Measurements from ENCODE around the gene CNTF.
"Not testable (repeated sequence)": the region's sequence is repeated elsewhere in the genome, so short reads cannot be mapped to it uniquely, and the experiment has no call there.

CNTF gene, protein sequence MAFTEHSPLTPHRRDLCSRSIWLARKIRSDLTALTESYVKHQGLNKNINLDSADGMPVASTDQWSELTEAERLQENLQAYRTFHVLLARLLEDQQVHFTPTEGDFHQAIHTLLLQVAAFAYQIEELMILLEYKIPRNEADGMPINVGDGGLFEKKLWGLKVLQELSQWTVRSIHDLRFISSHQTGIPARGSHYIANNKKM

DNA sequence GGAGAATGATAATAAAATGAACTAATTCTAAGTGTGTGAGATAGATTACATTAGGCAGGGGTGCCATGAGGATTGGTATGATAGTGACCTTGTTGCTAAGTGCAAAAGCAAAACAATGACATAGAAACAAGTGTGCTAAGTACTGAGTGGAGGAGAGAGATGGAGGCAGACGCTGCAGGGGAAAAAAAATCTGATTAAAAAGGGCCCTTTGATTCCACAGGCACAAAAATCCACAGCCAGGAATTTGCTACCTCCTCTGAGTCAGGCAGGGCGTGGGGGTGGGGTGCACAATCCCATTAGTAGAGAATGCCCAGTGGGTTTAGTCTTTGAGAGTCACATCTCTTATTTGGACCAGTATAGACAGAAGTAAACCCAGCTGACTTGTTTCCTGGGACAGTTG, at the start of gene CNTF:
TSS of gene CNTF (plus strand) at position 322 of the 400 bp plus-strand sequence. CDS start 88 bp downstream, outside the sequence.
- no peak for DNase-seq

- not testable (repeated sequence) for DNase-seq
Measured at GRCh38 chr11:58572906-58573305, 49.6 kb upstream of the CNTF start.

- DNase-seq, result peak; percentile 96
Measured at GRCh38 chr11:58573451-58574104, 48.9 kb upstream of the CNTF start.

DNA sequence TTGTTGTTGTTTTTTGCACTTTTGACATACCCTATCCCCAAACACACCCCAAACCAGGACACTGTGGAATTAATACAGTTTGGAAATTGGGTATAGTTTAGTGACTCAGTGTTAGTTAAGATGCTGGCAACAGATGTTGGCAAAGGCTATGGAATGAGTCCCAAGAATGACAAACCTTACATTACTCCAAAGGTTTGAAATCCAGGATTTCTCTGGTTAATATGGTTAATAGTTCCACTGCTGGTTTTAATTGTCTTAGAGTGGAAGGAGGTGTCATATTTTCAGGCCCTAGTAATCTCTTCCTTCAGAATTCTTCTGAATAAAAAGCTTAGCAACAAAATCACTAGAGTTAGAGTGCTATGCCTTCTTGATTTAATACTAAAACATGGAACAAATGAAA, 47.6 kb upstream of the CNTF start:
- no peak for DNase-seq

DNA sequence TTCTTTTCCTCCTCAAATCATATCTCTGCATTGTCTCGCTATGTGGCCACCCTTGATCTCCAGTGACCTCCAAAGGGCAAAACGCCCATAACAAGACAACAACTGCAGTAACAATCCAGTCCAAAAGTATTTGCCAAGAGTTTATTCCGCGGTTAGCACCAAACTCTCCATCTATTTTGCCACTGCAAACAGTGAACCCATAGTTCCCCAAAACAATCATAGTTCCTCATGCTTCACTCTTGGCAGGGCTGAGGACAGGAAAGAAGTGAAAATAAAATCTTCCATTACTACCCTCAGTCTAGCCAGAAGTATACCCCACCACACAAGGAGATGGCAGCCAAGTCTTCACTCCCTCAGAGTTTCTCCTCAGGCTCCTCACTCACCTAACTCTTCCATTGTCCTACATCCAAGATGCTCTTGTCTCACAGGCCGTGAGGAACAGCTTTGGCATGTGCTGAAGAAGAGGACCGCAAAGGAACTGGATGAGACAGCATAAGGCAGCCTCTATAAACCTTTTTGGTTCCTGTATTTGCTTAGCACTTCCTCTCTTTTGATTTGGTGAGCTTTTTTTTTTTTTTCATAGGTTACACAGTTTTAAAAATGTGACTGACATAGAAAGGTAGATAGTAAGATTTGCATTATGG, 47.0 kb upstream of the CNTF start, which contains the start of gene LPXN:
TSS of gene LPXN (minus strand) at position 480 of the 644 bp plus-strand sequence. CDS start at position 396, 84 bp downstream.
- DNase-seq, result peak; percentile 86

DNA sequence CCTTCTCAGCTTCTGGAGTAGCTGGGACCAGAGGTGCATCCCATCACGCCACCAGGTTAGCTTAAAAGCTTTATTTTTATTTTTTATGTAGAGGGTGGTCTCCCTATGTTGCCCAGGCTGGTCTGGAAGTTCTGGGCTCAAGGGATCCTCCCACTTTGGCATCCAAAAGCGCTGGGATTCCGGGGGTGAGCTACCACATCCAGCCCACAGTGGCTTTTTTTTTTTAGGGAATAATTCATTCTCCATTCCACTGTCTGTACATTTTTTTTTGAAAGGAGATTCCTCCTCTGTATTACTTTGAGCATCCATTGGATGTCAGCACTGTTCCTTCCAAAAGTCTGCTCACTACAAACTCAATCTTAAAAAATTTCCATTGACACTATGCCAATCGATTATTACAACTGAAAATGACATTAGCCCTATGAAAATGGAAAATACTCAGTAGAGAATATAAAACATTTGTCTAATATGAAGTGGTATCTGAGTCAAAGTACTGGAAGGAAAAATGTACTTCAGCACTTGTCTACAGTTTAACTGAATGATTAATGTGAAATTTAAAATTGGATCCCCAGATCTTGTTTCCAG, 45.5 kb upstream of the CNTF start:
- peak; percentile 42 for DNase-seq

GRCh38 chr11:58577555-58578135, 44.8 kb upstream of the CNTF start:
- DNase-seq, result peak; percentile 86

DNA sequence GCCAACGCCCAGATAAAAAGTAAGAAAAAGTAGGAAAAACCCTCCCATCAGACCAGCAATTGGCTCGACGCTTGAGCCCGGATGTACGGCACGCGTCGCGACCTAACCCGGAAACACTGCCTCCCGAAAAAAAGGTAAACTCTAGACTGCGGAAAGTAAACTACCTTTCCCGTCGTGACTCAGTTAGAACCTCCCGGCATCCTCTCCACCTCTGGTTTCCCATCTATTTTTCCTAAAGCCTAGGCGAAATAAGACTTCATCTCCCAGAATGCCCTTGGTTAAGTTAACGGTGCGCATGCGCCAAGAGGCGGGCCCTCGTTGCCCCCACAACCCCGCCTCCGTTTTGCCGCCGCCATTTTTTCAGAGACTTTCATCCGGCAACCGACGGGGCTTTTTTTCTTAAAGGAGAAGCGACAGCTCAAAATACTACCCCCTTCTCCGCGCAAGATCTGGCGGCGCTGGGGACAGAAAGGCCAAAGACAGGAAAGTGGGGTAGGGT, 44.3 kb upstream of the CNTF start:
- DNase-seq, result peak; percentile 94

GRCh38 chr11:58578635-58579191, 43.8 kb upstream of the CNTF start, which contains the start of gene ZFP91:
TSS of gene ZFP91 (plus strand) at chr11:58579063. CDS start at chr11:58579282, 219 bp downstream.
- peak; percentile 98 for DNase-seq

GRCh38 chr11:58579192-58580129, 43.0 kb upstream of the CNTF start:
- DNase-seq, result peak; percentile 91

- DNase-seq, result no peak
Measured at GRCh38 chr11:58580311-58580710, 42.2 kb upstream of the CNTF start.

- DNase-seq, result no peak
Measured at GRCh38 chr11:58582437-58582836, 40.0 kb upstream of the CNTF start.

DNA sequence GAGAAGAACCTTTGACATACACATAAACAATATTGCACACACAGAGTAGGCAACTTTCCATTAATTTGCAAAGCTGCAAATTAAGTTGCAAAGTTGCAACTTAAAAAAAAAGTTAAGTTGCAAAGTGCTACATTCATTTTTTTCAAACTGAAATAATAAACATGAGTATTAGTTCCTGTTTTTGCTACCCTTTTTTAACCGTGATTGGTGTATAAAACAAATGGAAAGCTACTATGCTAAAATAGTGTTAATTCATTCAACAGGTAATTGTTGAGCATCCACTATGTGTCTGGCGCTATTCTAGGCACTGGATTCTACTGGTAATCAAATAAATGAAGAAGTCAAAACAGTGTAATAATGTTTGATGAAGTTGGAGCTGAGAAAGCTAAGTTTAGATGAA, 35.5 kb upstream of the CNTF start:
- DNase-seq, result no peak

GRCh38 chr11:58591659-58592058, 30.8 kb upstream of the CNTF start:
- no peak for DNase-seq

DNA sequence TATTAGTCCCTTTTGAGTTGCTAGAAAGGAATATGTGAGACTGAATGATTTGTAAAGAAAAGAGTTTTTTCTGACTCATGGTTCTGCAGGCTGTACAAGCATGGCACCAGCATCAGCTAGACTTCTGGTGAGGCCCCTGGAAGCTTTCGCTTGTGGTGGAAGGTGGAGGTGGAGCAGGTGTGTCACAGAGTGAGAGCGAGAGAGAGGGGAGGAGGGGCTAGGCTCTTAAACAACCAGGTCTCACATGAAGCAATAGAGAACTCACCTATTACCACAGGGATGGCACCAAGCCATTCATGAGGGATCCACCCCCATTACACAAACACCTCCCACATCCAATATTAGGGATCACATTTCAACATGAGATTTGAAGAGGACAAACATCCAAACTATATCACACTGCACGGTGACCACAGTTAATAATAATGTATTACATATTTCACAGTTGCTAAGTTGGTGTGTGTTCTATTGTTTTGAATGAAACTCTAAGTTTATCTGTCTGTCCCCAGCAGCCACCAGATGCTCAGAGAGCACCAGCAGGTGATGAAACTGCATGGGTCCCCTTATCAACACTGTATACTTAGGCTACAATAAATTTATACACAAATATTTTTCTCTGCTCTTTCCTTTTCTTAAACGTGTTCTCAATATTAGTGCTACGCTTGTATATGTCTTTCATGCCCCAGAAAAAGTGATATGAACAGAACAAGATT, 29.5 kb upstream of the CNTF start:
- no peak for DNase-seq

DNA sequence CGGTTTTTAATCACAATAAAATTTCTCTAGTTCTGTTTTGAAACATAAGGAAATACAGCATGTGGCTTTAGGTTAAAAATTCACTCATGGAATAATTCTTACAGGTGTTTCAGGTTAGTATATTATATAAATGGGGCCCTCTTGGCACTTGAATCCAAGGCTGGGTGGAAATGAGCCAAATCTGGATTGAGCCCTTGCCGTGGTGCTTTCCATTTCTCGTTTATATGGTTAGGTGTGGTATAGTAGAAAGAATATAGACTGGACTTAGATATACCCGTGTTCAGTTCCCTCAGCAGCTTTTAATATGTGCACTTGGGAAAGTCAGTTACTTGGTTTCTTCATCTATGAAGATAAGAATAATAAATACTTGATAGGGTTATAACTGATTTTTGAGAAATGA, 27.6 kb upstream of the CNTF start:
- DNase-seq, result no peak

DNA sequence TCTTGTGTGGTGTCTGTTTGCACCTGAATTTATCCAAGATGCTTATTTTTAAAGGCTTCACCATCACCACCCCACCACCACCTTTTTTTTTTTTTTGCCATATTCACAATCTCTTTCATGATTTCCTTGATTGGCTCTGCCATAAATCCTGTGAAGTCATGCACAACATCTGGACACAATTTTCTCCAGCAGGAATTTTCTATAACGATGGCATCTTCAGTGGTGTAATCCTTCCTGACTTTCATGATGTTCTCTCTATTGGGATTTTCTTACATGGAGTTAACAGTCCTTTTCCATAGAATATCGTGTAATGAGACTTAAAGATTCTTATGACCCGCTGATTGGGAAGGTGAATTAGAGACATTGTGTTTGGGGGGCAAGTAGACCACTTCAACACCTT, 25.8 kb upstream of the CNTF start:
- DNase-seq, result no peak

- DNase-seq, result no peak
Measured at GRCh38 chr11:58597486-58598144, 24.9 kb upstream of the CNTF start.

- no peak for DNase-seq
Measured at GRCh38 chr11:58600510-58600909, 22.0 kb upstream of the CNTF start.

Measured in inflammatory macrophage treated with lipopolysaccharide for 4 hours (primary cell).